ENCODE data around the gene ARHGDIG. TPM values are rescaled to one million over a fixed set of nuclear protein-coding genes. Genes with fewer than 3 reads are reported as not detected.

Gene ARHGDIG
- total RNA-seq, 1 donor from 2014 or later = not detected

GRCh38 chr16:287981-288920 lies 7.9 kb downstream of the ARHGDIG start:
- Mint-ChIP-seq H3K4me1 (ENCODE audit: unreplicated experiment) (no peaks in the 10 kb centered on the region), H3K27me3 (ENCODE audit: unreplicated experiment) (peaks cover 2% of the 10 kb centered on the region), H3K27ac (ENCODE audit: unreplicated experiment) (no peak overlapping the region), H3K9me3 (ENCODE audit: unreplicated experiment) (no peaks in the 10 kb centered on the region), H3K4me3 (ENCODE audit: unreplicated experiment) (peak overlapping the region; percentile 77), H3K36me3 (ENCODE audit: low read depth, unreplicated experiment) (peaks cover 7% of the 10 kb centered on the region)
- no peak for TF ChIP-seq CTCF (IDR thresholded peaks at IDR 0.05; ENCODE audit: unreplicated experiment)
- no peak for DNase-seq (ENCODE audit: low spot score)

- H3K27me3 Mint-ChIP-seq (ENCODE audit: unreplicated experiment) = peaks cover 2% of the 10 kb centered on the region
- H3K4me1 Mint-ChIP-seq (ENCODE audit: unreplicated experiment) = no peaks in the 10 kb centered on the region
- TF ChIP-seq CTCF (IDR thresholded peaks at IDR 0.05; ENCODE audit: unreplicated experiment) = no peak
- H3K4me3 Mint-ChIP-seq (ENCODE audit: unreplicated experiment) = no peak overlapping the region
- DNase-seq (ENCODE audit: low spot score) = no peak
- no peaks in the 10 kb centered on the region for H3K9me3 Mint-ChIP-seq (ENCODE audit: unreplicated experiment)
- peaks cover 7% of the 10 kb centered on the region for H3K36me3 Mint-ChIP-seq (ENCODE audit: low read depth, unreplicated experiment)
- no peak overlapping the region for H3K27ac Mint-ChIP-seq (ENCODE audit: unreplicated experiment)
Observed at GRCh38 chr16:289395-289997, 9.1 kb downstream of the ARHGDIG start.

- peaks cover 2% of the 10 kb centered on the region for H3K27me3 Mint-ChIP-seq (ENCODE audit: unreplicated experiment)
- H3K9me3 Mint-ChIP-seq (ENCODE audit: unreplicated experiment) = no peaks in the 10 kb centered on the region
- H3K4me1 Mint-ChIP-seq (ENCODE audit: unreplicated experiment) = no peaks in the 10 kb centered on the region
- no peak for TF ChIP-seq CTCF (IDR thresholded peaks at IDR 0.05; ENCODE audit: unreplicated experiment)
- H3K36me3 Mint-ChIP-seq (ENCODE audit: low read depth, unreplicated experiment) = peaks cover 7% of the 10 kb centered on the region
- DNase-seq (ENCODE audit: low spot score) = no peak
- H3K4me3 Mint-ChIP-seq (ENCODE audit: unreplicated experiment) = no peak overlapping the region
- H3K27ac Mint-ChIP-seq (ENCODE audit: unreplicated experiment) = no peak overlapping the region
Observed at GRCh38 chr16:290015-290680, 9.8 kb downstream of the ARHGDIG start.

- Mint-ChIP-seq H3K4me3 (ENCODE audit: unreplicated experiment) (no peak overlapping the region), H3K36me3 (ENCODE audit: low read depth, unreplicated experiment) (peaks cover 7% of the 10 kb centered on the region), H3K4me1 (ENCODE audit: unreplicated experiment) (no peaks in the 10 kb centered on the region), H3K27ac (ENCODE audit: unreplicated experiment) (no peak overlapping the region), H3K9me3 (ENCODE audit: unreplicated experiment) (no peaks in the 10 kb centered on the region), H3K27me3 (ENCODE audit: unreplicated experiment) (peaks cover 3% of the 10 kb centered on the region)
- no peak for TF ChIP-seq CTCF (IDR thresholded peaks at IDR 0.05; ENCODE audit: unreplicated experiment)
- no peak for DNase-seq (ENCODE audit: low spot score)
Observed at GRCh38 chr16:290681-291405, 10.5 kb downstream of the ARHGDIG start.
